Ectodermal cell (in vitro differentiated cells): Measurements from ENCODE around the gene C1QTNF8.

Experiments
- H3K27ac ChIP-seq: 2 replicates; pipeline ENCODE4 v1.7.0; 2013; ENCODE audit warnings: mild to moderate bottlenecking, low read depth, low read length; ENCODE audit not compliant: insufficient read depth, poor library complexity, severe bottlenecking
- H3K27me3 ChIP-seq: 2 replicates; pipeline ENCODE4 v1.7.0; 2013; ENCODE audit warnings: mild to moderate bottlenecking, low read length; ENCODE audit not compliant: insufficient read depth, control insufficient read depth, poor library complexity, severe bottlenecking
- H3K36me3 ChIP-seq: one replicate; pipeline ENCODE4 v1.7.0; 2013; ENCODE audit warnings: low read length; ENCODE audit not compliant: control insufficient read depth, insufficient read depth
- H3K4me1 ChIP-seq: one replicate; pipeline ENCODE4 v1.7.0; 2013; ENCODE audit warnings: low read length; ENCODE audit not compliant: control insufficient read depth, insufficient read depth
- H3K4me3 ChIP-seq: 2 replicates; pipeline ENCODE4 v1.7.0; 2013; ENCODE audit warnings: low read depth, low read length, control low read depth; ENCODE audit not compliant: insufficient read depth
- H3K9me3 ChIP-seq: 2 replicates; pipeline ENCODE4 v1.7.0; 2013; ENCODE audit warnings: mild to moderate bottlenecking, low read length, moderate library complexity; ENCODE audit not compliant: control insufficient read depth
- WGBS, 2 experiments: methylation state at CpG; one replicate each; pipeline ENCODE4 v1.1.7; 2013; ENCODE audit warnings: missing lambda C conversion rate in 2 of 2; 5-methylcytosine and 5-hydroxymethylcytosine counted together

C1QTNF8 gene

DNA sequence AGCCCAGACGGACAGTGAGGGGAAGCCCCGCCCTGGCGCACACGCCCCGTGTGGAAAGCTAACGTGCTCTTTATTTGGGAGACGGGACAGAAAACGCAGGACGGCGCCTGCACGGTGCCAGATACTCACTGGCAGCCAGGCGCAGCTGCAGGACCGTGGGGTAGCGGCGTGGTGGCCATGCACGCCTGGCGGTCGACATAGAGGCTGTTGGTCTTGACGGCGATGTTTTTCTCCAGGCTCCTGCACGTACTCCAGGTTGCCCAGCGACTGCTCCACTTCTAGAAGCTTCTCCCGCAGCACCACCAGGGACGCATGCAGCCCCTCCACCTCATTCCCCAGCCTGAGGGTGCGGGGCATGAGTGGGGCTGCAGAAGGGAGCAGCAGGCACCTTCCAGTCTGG is 5.1 kb upstream of the C1QTNF8 start:
- Histone ChIP-seq H3K4me3 (no peak overlapping the region), H3K27me3 (peaks cover 27% of the 10 kb centered on the region), H3K4me1 (peaks cover 32% of the 10 kb centered on the region), H3K36me3 (no peaks in the 10 kb centered on the region), H3K27ac (no peak overlapping the region), H3K9me3 (no peaks in the 10 kb centered on the region)
- WGBS, 2 experiments = 88 to 89% methylated on average over 25 of the region's 25 CpGs

DNA sequence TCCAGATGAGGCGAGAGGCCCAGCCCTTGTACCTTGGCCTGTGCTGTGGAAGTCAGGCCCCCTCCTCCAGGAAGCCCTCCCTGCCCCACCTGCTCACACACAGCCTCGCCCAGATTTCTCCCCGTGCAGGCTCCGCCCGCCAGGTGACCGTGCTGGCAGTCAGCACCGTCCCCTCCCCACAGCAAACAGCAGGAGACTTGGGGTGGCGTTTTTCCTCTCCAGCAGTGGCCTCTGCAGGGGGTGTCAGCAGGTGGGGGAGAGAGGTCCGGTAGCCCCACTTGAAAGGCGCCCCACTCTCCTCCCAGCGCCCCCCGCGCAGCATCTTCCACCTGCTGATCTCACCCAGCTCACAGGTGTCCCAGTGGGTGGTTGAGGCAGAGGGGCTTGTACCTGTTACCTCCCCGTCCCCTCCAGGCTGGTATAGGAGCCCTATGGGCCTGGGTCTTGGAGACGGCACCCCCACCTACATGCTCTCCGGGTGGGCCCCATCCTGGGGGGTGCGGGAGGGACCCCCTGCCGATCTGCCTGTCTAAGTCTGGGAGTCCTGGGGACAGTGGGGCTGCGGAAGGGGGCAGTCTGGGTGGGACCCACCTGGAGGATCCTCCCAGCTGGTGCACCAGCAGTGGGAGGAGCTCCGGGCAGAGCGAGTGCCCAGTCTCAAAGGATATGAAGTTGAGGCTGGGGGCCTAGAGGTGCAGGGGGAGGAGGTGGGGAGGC is 4.2 kb upstream of the C1QTNF8 start:
- H3K4me3 ChIP-seq = no peak overlapping the region
- no peak overlapping the region for H3K27ac ChIP-seq
- peaks cover 23% of the 10 kb centered on the region for H3K27me3 ChIP-seq
- H3K36me3 ChIP-seq = no peaks in the 10 kb centered on the region
- peaks cover 29% of the 10 kb centered on the region for H3K4me1 ChIP-seq
- H3K9me3 ChIP-seq = no peaks in the 10 kb centered on the region
- 84 to 86% methylated on average over 19 to 20 of the region's 21 CpGs for WGBS, 2 experiments

DNA sequence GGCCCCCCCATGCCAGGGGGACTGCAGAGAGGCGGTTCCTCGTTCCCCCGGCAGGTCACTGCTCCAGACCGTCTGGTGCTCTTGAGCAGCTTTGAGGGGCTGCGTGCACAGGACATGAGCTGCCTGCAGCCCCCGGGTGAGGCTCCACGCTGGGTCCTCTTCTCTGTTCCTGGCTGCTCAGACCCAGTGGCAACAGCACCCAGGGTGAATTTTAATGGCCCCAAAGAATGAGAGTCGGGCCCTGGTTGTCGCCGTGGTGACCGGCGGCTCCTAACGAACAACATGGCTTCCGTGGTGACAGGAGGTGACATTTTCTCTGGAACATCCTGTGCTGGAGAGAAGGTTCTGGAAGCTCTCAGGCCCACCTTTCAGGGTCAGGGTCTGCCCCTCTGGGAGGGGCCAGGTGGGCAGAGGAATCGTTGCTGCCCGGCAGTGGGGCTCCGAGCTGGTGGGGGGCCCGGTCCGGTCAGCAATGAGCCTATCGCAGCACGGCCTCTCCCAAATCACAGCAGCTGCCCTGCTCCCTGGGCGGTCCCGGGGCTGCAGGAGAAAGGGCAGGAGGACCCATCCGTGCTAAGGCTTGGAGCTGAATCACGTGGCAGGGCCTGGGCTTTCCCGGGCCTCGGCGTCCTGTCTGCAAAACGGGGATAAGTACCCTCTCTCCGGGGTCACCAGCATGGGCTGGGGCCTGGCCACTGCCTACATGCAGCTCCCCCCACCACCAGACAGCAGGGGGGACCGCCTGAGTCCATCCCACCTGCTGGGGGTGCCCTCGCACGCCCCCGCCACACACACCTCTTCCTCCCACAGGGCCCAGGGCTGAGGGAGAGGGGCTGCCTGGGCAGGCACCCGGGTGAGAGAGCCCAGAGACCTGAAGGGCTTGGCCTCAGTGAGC is 3.4 kb upstream of the C1QTNF8 start:
- H3K27me3 ChIP-seq = peaks cover 15% of the 10 kb centered on the region

DNA sequence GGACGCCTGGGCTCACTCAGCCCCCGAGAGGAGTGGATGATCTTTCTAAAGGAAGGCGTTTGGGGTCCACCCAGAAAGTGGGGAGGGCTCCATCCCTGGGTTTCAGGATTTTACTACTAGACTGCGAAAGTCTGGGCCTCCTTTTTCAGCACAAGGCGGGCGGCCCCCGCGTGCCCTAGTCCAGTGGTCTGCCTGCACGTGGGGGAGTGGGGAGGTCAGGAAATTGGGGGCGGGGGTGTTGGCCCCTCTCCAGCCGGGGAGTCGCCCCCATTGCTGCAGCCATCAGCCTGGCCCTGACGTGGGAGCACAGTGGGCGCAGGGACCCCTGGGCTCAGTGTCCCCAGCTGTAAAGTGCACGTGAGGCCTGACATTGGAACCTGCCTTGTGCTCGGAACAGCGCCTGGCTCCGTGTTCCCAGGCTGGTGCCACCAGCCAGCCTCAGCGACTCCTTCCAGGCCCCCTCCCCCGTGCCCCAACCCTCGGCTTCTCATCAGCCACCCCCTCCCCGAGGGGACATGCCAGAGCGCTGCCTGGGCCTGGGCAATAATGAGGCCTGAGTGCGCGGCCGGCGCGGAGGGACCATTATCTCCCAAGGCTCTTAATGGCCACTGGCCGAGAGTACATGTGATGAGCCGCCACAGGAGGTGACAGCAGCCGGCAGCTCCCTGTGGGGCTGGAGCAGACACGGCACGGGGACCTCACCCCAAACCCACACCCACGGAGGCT is 2.4 kb upstream of the C1QTNF8 start:
- H3K36me3 ChIP-seq = no peaks in the 10 kb centered on the region
- H3K9me3 ChIP-seq = no peaks in the 10 kb centered on the region
- H3K27ac ChIP-seq = no peak overlapping the region
- H3K4me1 ChIP-seq = peaks cover 28% of the 10 kb centered on the region
- no peak overlapping the region for H3K4me3 ChIP-seq
- WGBS, 2 experiments = 77 to 83% methylated on average over 34 of the region's 34 CpGs
- H3K27me3 ChIP-seq = peaks cover 5% of the 10 kb centered on the region

More for the DNA sequence above, 3.4 kb upstream of the C1QTNF8 start:
- H3K9me3 ChIP-seq = no peaks in the 10 kb centered on the region
- H3K27ac ChIP-seq = no peak overlapping the region
- no peak overlapping the region for H3K4me3 ChIP-seq
- 78 to 81% methylated on average over 35 of the region's 35 CpGs for WGBS, 2 experiments
- H3K36me3 ChIP-seq = no peaks in the 10 kb centered on the region
- H3K4me1 ChIP-seq = peaks cover 29% of the 10 kb centered on the region

DNA sequence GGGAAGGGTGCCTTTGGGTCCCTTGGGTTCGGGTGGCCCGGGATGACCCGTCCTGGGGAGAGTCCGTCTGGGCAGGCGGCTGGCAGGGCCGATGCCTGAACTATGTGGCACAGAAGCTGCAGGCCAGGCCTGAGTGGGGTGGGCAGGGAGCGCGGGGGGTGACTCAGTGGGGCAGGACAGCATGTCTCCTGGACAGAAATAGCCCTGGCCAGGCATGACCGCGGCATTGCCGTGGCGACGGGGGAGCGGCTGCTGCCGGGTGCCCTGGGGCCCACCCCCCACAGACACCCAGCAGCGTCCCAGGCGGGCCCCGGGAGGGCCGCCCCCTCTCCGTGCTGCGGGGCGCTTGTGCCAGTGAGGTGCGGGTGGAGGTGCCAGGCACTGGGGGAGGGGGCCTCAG is 1.8 kb upstream of the C1QTNF8 start:
- no peaks in the 10 kb centered on the region for H3K9me3 ChIP-seq
- no peaks in the 10 kb centered on the region for H3K36me3 ChIP-seq
- no peaks in the 10 kb centered on the region for H3K27me3 ChIP-seq
- no peak overlapping the region for H3K27ac ChIP-seq
- H3K4me3 ChIP-seq = no peak overlapping the region
- 93% methylated on average over 23 of the region's 23 CpGs for WGBS, 2 experiments
- peaks cover 23% of the 10 kb centered on the region for H3K4me1 ChIP-seq

- Histone ChIP-seq H3K9me3 (no peaks in the 10 kb centered on the region), H3K27me3 (no peaks in the 10 kb centered on the region), H3K27ac (no peak overlapping the region), H3K36me3 (no peaks in the 10 kb centered on the region), H3K4me1 (peaks cover 23% of the 10 kb centered on the region), H3K4me3 (no peak overlapping the region)
- WGBS, 2 experiments = 94 to 95% methylated on average over 18 of the region's 18 CpGs
These were observed 1.1 kb upstream of the C1QTNF8 start for GRCh38 chr16:1097156-1097555.

DNA sequence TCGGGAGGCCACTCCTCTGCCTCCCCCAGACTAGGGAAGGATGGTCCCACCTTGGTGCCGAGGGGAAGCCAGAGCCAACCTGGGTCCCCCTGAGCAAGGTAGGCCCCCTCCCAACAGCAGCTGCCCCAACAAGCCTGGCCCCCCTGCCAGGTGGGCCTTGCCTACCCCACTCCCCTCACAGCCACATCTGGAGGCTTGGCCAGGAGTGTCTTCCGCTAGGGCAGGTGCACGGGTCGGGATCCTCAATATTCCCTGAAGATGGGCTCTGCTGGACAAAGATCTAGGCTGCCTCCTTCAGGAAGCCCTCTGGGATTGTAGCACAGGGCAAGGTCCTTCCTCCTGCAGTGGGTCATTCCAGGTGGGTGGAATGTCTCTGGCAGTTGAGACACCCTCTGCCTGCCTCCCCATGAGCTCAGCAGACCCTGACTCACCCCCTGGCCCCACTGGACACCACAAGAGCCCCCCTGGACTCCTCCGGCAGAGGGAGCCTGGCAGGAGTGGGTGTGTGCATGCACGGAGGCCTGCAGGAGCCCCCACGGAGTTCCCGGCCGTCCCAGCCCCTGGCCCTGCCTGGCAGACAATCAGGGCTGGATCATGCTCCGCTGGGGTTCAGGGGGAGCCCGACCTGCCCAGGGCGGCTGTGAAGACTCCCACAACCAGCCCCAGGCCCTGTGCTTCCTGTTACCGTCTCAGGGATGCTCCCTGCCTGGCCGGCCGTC is 435 bp downstream of the C1QTNF8 start:
- no peaks in the 10 kb centered on the region for H3K36me3 ChIP-seq
- 85 to 87% methylated on average over 16 of the region's 16 CpGs for WGBS, 2 experiments
- H3K4me1 ChIP-seq = peaks cover 32% of the 10 kb centered on the region

DNA sequence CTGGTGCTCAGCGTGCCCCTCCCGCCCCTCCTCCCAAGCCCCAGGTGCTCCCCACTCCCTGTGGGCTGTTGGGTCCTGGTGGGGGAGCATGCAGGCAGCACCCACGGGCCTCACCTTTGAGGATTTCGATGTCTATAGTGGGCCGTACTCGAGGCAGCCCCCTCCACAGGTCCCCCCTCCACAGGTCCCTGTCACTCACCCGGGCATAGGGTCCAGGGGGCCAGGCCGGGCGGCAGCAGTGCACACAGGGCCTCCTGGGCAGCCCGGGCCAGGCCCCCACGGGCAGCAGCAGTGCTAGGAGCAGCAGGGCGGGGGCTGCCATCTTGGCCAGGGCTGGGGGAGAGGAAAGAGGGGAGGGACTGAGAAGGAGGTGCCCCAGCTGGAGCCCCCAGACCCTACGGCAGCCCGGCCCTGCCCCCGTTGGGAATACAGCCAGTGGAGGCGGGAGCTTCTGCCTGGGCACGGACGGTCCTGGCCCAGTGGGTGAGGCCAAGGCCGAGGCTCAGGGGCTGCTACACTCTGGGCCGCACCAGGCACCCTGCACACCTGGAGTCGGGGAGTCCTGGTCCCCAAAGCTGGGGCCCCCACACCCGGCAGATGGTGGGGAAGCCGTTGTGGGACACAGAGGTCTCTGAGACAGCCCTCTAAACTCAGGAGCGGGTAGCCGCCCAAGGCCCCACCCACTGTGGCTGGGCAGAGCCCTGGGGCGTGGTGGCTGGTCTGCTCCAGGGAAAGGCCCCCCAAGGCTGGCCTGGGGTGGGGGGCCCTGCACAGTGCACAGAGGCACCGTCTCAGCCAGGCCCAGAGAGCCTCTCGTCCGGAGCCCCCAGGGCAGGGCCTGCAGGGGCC is 1.2 kb downstream of the C1QTNF8 start:
- Histone ChIP-seq H3K9me3 (no peaks in the 10 kb centered on the region), H3K27me3 (no peaks in the 10 kb centered on the region), H3K27ac (no peak overlapping the region), H3K4me1 (peaks cover 40% of the 10 kb centered on the region), H3K36me3 (no peaks in the 10 kb centered on the region), H3K4me3 (no peak overlapping the region)
- 87 to 89% methylated on average over 29 of the region's 29 CpGs for WGBS, 2 experiments

More for the DNA sequence above, 435 bp downstream of the C1QTNF8 start:
- Histone ChIP-seq H3K27me3 (no peaks in the 10 kb centered on the region), H3K4me3 (no peak overlapping the region), H3K9me3 (no peaks in the 10 kb centered on the region), H3K27ac (no peak overlapping the region)

- H3K27ac ChIP-seq = no peak overlapping the region
- 83 to 84% methylated on average over 13 of the region's 13 CpGs for WGBS, 2 experiments
These were observed 1.9 kb downstream of the C1QTNF8 start for GRCh38 chr16:1094124-1094479.

More at GRCh38 chr16:1094124-1094479, 1.9 kb downstream of the C1QTNF8 start:
- Histone ChIP-seq H3K36me3 (no peaks in the 10 kb centered on the region), H3K4me1 (peaks cover 41% of the 10 kb centered on the region), H3K4me3 (no peak overlapping the region), H3K9me3 (no peaks in the 10 kb centered on the region), H3K27me3 (no peaks in the 10 kb centered on the region)
